Measurements from ENCODE around the gene SMPDL3B. TPM values are rescaled to one million over a fixed set of nuclear protein-coding genes. Genes with fewer than 3 reads are reported as not detected.

Gene SMPDL3B
- total and polyA plus RNA-seq, 2 of the 13 experiments (the other 11 are each of a cell fraction or from before 2014, with no cell fraction given): 0.29 to 1.3 TPM

- intact Hi-C loops (cut with micrococcal nuclease; ENCODE audit: unreplicated experiment): no loop called here
- H3K4me3 ChIP-seq (replicated peaks in 1 of 3; ENCODE audit: insufficient read depth in 1 of 3, low read depth in 2 of 3, low read length in 3 of 3): no peak overlapping the region
- ChIA-PET POLR2A (no interaction called here), CTCF (ENCODE audit: low intra/inter-chr PET ratio, low total read pairs) (no interaction called here)
- ATAC-seq (no peak), FAIRE-seq (no peak), DNase-seq (ENCODE audit: low spot score) (no peak)
- H4K20me1 ChIP-seq (ENCODE audit: insufficient read depth, low read length): no peaks in the 10 kb centered on the region
- H3K4me2 ChIP-seq (ENCODE audit: low read depth, low read length): no peak overlapping the region
- H3K27me3 ChIP-seq (ENCODE audit: control insufficient read depth in 1 of 2, insufficient read depth in 2 of 2, low read length in 2 of 2): no peaks in the 10 kb centered on the region; a peak in 1 of 5 replicates
- H3K9ac ChIP-seq (ENCODE audit: insufficient read depth, low read depth, low read length): no peak overlapping the region
- in situ Hi-C loops (cut with HindIII; ENCODE audit: extremely low pct_ligation_motif_present, low pct_unique_long_range_greater_than_20kb): no loop called here
- H3K4me1 ChIP-seq (ENCODE audit: insufficient read depth, low read length): peaks cover 30% of the 10 kb centered on the region
- WGBS (ENCODE audit: low lambda C conversion rate): 85% methylated on average over 5 of the region's 10 CpGs
- TF ChIP-seq MEIS1 (CRISPR knock-in tag; IDR thresholded peaks at IDR 0.05; ENCODE audit: borderline replicate concordance) (no peak), SMAD9 (CRISPR knock-in tag; IDR thresholded peaks at IDR 0.05) (no peak), ZNF580 (CRISPR knock-in tag; IDR thresholded peaks at IDR 0.05; ENCODE audit: borderline replicate concordance, low read depth) (no peak), FUBP1 (CRISPR knock-in tag; IDR thresholded peaks at IDR 0.05; ENCODE audit: borderline replicate concordance) (no peak), ZNF644 (CRISPR knock-in tag; IDR thresholded peaks at IDR 0.05; ENCODE audit: low read depth) (no peak), ZNF34 (CRISPR knock-in tag; IDR thresholded peaks at IDR 0.05; ENCODE audit: borderline replicate concordance) (no peak), KAT8 (CRISPR knock-in tag; IDR thresholded peaks at IDR 0.05) (no peak), ZNF570 (CRISPR knock-in tag; IDR thresholded peaks at IDR 0.05; ENCODE audit: borderline replicate concordance) (no peak), GABPA (IDR thresholded peaks at IDR 0.05; ENCODE audit: low read depth, low read length) (no peak), GABPA (CRISPR knock-in tag; IDR thresholded peaks at IDR 0.05; ENCODE audit: low read depth) (no peak), SCMH1 (CRISPR knock-in tag; IDR thresholded peaks at IDR 0.05; ENCODE audit: borderline replicate concordance) (no peak), BCLAF1 (IDR thresholded peaks at IDR 0.05) (no peak), ZSCAN12 (CRISPR knock-in tag; IDR thresholded peaks at IDR 0.05) (no peak), BRCA1 (CRISPR knock-in tag; IDR thresholded peaks at IDR 0.05) (no peak), HOXA9 (CRISPR knock-in tag; IDR thresholded peaks at IDR 0.05; ENCODE audit: borderline replicate concordance) (no peak), ZNF562 (CRISPR knock-in tag; IDR thresholded peaks at IDR 0.05; ENCODE audit: borderline replicate concordance) (no peak), CREBL2 (CRISPR knock-in tag; IDR thresholded peaks at IDR 0.05; ENCODE audit: borderline replicate concordance) (no peak)
- H2AFZ ChIP-seq (ENCODE audit: low read length): no peak overlapping the region
- BruUV-seq (replicated peaks): no TSS peak
- no peaks in the 10 kb centered on the region for H3K9me3 ChIP-seq (ENCODE audit: low read length)
- H3K27ac ChIP-seq (ENCODE audit: extremely low read length, insufficient read depth, low read length): no peak overlapping the region
- H3K79me2 ChIP-seq (ENCODE audit: insufficient read depth, low read length): no peaks in the 10 kb centered on the region
- H3K36me3 ChIP-seq (replicated peaks in 1 of 2; ENCODE audit: control insufficient read depth in 1 of 2, insufficient read depth in 2 of 2, low read length in 2 of 2): no peaks in the 10 kb centered on the region
These were observed 19.4 kb downstream of the SMPDL3B start for GRCh38 chr1:27954186-27954585.
